Nephron progenitor cell (in vitro differentiated cells): ENCODE data around the gene TFDP1.

ENCODE experiments used
- DNase-seq: peaks from one replicate; pipeline ENCODE4 v3.0.0; 2021
- H3K27ac Mint-ChIP-seq: 2 replicates; pipeline ENCODE4 v1.8.0; 2021; ENCODE audit warnings: mild to moderate bottlenecking, moderate library complexity, mixed read lengths
- H3K27me3 Mint-ChIP-seq: 2 replicates; pipeline ENCODE4 v1.8.0; 2021; ENCODE audit warnings: mild to moderate bottlenecking, low read depth, mixed read lengths; ENCODE audit not compliant: poor library complexity
- H3K36me3 Mint-ChIP-seq: 2 replicates; pipeline ENCODE4 v1.8.0; 2021; ENCODE audit warnings: low read depth, mixed read lengths
- H3K4me1 Mint-ChIP-seq: 2 replicates; pipeline ENCODE4 v1.8.0; 2021; ENCODE audit warnings: mixed read lengths
- H3K4me3 Mint-ChIP-seq: 2 replicates; pipeline ENCODE4 v1.8.0; 2021; ENCODE audit warnings: mild to moderate bottlenecking, moderate library complexity, mixed read lengths
- H3K9me3 Mint-ChIP-seq: 2 replicates; pipeline ENCODE4 v1.8.0; 2021; ENCODE audit warnings: mild to moderate bottlenecking, moderate library complexity, mixed read lengths
- TF ChIP-seq, protein P1 (sequence below): fragments of 200-600 bp; sonication (generic); IDR thresholded peaks from 2 replicates; pipeline ENCODE4 v1.5.0; 2021; ENCODE audit warnings: antibody characterized with exemption

TFDP1 gene

DNA sequence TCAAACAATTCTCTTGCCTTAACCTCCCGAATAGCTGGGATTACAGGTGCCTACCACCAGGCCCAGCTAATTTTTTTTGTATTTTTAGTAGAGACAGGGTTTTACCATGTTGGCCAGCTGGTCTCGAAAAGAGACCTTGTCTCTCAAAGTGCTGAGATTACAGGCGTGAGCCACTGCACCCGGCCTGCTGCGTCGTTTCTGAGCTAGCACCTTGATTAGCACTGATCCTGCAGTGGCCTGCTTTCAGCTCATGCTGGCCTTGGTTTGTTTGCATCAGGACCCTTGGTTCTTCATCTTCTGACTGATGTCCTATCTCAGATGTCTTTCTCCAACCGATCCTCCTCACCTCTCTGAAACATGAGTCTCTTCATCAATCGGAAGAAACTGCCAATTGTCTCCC is 4.9 kb upstream of the TFDP1 start:
- DNase-seq: no peak
- Mint-ChIP-seq H3K4me1 (peaks cover 10% of the 10 kb centered on the region), H3K9me3 (peaks cover 25% of the 10 kb centered on the region), H3K36me3 (peaks cover 6% of the 10 kb centered on the region), H3K4me3 (no peak overlapping the region), H3K27me3 (peaks cover 6% of the 10 kb centered on the region), H3K27ac (no peak overlapping the region)
- TF ChIP-seq, protein P1, sequence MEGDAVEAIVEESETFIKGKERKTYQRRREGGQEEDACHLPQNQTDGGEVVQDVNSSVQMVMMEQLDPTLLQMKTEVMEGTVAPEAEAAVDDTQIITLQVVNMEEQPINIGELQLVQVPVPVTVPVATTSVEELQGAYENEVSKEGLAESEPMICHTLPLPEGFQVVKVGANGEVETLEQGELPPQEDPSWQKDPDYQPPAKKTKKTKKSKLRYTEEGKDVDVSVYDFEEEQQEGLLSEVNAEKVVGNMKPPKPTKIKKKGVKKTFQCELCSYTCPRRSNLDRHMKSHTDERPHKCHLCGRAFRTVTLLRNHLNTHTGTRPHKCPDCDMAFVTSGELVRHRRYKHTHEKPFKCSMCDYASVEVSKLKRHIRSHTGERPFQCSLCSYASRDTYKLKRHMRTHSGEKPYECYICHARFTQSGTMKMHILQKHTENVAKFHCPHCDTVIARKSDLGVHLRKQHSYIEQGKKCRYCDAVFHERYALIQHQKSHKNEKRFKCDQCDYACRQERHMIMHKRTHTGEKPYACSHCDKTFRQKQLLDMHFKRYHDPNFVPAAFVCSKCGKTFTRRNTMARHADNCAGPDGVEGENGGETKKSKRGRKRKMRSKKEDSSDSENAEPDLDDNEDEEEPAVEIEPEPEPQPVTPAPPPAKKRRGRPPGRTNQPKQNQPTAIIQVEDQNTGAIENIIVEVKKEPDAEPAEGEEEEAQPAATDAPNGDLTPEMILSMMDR: no peak

DNA sequence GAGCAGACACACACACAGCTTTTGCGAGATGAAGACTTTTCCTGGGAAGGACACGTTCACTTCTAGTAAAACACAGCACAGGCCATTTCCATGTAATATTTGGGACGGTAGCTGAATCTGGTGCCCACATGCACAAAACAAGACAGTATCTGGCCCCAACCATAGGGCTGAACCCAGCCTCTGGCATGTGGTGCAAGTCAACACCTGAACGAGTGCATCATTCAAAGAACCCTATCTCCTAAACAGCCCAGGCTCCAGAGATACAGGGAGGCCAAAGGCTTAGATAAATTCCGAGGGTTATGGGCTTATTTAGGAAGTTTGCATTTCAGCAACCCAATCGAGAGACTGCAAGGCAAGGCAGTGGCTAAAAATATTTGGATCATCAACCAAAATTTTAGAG is 2.7 kb upstream of the TFDP1 start:
- TF ChIP-seq, protein P1: no peak
- no peak overlapping the region for H3K4me3 Mint-ChIP-seq
- peaks cover 9% of the 10 kb centered on the region for H3K9me3 Mint-ChIP-seq
- peak overlapping the region; percentile 50 for H3K27ac Mint-ChIP-seq
- H3K4me1 Mint-ChIP-seq: peaks cover 23% of the 10 kb centered on the region
- peaks cover 6% of the 10 kb centered on the region for H3K36me3 Mint-ChIP-seq
- peaks cover 6% of the 10 kb centered on the region for H3K27me3 Mint-ChIP-seq
- DNase-seq: no peak

DNA sequence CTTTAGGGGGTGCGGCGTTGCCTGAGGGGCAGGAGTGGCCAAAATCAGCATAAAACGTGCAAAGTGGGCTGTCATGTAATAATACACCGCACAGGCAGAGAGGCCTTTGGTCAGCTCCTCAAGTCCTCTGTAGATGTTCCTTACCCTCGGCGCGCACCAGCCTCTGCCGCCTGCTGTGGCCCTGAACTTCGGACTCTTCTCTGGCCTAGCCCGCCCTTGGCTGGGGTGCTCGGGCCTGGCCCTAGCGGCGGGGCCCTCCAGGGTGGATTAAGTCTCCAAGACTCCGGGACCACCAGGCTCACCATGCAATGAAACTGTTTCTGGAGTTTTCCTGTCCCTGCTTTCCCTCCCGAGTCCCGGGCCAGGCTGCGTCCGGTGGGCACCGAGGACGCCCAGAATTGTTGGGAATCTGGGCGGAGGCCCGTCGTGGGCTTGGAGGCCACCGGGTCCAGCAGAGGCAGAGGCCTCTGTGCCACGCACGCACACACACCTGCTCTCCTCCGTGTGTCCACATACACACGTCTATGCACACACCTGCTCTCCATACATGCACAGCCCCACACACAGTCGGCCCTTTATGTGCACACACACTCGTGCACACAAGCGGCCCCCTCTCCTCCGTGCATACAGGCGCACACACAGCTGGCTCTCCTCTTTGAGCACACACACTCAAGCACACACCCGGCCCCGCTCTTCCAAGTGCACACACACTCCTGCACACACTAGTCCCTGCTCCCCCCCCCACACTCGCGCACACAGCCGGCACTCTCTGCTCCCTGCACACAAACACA is 1.5 kb upstream of the TFDP1 start:
- peaks cover 26% of the 10 kb centered on the region for H3K4me1 Mint-ChIP-seq
- peak overlapping the region; percentile 76 for H3K4me3 Mint-ChIP-seq
- H3K36me3 Mint-ChIP-seq: peaks cover 15% of the 10 kb centered on the region
- TF ChIP-seq, protein P1: no peak
- peak overlapping the region; percentile 69 for H3K27ac Mint-ChIP-seq
- no peak for DNase-seq
- no peaks in the 10 kb centered on the region for H3K9me3 Mint-ChIP-seq
- H3K27me3 Mint-ChIP-seq: peaks cover 6% of the 10 kb centered on the region

DNA sequence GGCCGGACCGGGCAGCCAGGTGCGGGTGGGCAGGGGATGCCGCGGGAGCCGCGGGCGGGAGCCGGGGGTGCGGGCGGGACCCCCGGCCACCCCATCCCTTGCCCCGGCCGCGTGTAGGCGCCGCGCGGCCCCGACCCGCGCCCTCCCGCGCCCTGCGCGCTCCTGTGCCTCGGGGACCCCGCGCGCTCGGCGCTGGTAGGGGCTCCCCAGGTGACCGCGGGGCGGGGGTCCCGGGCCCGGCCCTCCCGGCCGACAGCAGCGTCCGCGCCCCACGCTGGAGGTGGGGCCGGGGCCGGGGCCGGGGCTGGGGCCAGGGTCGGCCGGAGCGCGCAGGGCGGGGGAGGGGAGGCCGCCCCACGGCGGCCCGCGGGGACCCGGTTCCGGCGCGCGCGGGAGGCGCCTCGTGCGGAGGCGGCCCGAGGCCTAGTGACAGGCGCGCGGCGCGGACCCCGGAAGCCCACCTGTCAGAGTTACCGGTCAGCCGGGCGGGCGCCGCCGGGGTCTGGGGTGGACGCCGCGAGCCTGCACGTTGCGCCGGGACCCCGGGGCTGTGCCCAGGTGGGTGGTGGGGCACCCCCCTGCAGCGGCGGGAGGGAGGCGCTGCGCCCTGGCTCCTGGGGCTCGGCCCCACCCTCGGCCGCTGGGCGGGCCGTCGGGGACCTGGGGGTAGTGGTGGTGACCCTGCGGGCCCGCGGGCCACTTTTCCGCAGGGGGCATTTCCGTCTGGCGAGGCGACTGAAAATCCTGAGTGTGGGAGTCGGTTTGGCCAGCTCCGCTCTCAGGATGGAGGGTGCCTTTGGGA is 518 bp downstream of the TFDP1 start:
- H3K27ac Mint-ChIP-seq: peak overlapping the region; percentile 66
- H3K4me1 Mint-ChIP-seq: peaks cover 26% of the 10 kb centered on the region
- peak; percentile 49 for DNase-seq
- TF ChIP-seq, protein P1: no peak
- no peaks in the 10 kb centered on the region for H3K9me3 Mint-ChIP-seq
- peaks cover 35% of the 10 kb centered on the region for H3K36me3 Mint-ChIP-seq
- H3K4me3 Mint-ChIP-seq: peak overlapping the region; percentile 95
- H3K27me3 Mint-ChIP-seq: peaks cover 4% of the 10 kb centered on the region

DNA sequence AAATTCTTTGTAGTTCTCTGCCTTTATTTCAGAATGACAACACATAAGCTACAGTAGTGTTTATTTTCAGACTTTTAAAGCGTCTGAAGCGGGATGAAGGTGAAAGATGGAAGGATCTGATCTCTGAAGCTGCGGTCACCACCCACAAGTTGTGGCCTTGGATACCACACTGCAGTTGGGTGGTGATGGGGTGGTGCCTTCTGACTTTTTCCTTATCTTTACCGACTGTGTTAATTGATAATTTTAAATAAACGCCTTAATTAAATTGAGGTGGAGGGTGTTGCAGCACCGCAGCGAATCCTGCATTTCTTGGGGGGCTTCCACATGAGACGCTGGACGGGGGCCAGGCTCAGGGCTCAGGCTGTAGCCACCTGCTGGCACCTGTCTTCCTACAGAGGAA is 1.3 kb downstream of the TFDP1 start:
- Mint-ChIP-seq H3K36me3 (peaks cover 42% of the 10 kb centered on the region), H3K9me3 (peaks cover 4% of the 10 kb centered on the region), H3K4me1 (peaks cover 26% of the 10 kb centered on the region), H3K27me3 (no peaks in the 10 kb centered on the region), H3K4me3 (peak overlapping the region; percentile 95), H3K27ac (no peak overlapping the region)
- TF ChIP-seq, protein P1: no peak
- no peak for DNase-seq
